Iris pigment epithelial cell (primary cell): Measurements from ENCODE around the gene FRG2B.
"Not testable (repeated sequence)": the region's sequence is repeated elsewhere in the genome, so short reads cannot be mapped to it uniquely, and the experiment has no call there.

Source experiments
- DNase-seq: peaks from one replicate; pipeline ENCODE4 v3.0.0-alpha.2; 2011; ENCODE audit warnings: low read depth

The FRG2B gene

GRCh38 chr10:133599869-133600268 lies 26.7 kb downstream of the FRG2B start:
- DNase-seq = not testable (repeated sequence)

DNA sequence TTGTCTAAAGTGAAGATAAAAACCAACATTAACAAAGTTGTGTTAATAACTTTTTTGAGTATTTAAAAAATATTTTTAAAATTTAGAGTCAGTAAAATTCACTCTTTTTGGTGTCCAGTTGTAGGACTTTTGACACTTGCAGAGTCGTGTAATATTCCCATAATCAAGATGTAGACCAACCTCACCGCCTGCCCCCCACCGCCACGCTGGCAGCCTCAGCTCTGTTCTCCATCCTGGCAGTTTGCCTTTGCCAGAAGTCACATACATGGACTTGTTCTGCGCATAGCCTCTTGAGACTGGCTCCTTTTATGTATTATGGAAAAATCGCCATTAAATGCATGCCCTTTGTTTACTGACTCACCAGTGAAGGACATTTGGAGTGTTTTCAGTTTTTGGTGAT lies 33.9 kb downstream of the FRG2B start:
- no peak for DNase-seq

DNA sequence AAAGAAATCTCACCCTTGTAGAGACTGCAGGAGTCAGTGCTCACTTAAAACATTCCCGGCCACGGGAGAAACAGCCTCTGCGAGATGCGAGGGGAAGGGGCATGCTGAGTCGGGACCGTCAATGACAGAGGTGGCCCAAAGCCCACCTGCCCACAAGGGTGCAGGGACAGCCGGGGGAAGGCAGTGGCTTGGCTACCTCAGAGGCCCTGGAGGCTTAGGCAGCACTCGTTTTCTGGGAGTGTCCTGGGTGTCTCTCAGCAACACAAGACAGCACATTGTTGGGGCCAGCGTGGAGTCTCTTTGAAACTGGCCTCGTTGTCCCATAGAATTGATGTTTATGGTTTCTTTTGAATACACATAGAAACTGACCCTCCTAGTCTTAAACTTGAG lies 35.6 kb downstream of the FRG2B start:
- DNase-seq = no peak

DNA sequence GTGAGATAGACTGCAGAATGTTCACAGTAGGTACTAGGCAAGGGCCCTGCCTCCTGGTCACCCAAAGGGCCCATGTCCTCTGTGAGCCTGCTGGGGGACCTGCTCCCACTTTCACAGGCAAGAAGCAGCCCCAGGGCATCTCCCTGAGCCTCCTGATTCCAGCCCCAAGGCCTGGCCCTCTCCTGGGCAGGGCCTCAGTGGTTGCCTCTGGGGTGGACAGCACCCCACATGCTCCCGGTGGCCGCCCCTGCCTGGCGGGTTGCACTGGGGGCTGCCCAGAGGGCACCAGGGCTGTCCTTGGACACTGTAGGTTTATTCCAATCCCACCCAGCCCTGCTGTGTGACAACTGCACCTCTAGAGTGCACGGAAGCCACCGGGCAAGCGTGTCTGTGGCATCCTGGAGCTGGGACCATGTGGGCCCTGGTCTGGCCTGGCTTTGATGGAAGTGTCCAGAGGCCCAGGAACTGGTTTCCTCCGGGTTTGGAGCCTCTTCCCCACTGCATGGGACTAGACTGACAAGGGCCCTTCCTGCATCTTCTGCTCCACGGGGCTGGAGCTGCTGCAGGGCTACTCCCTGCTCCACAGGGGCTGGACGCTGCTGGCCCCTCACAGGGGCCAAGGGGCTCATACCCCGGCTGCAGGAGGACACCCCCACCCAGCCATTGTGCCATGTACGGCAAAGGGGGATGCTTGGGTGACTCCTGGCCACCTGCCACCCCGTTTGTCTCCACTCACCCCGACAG lies 36.2 kb downstream of the FRG2B start:
- no peak for DNase-seq

- not testable (repeated sequence) for DNase-seq
Measured at GRCh38 chr10:133577037-133577436, 49.6 kb downstream of the FRG2B start.
